ENCODE measurements around the gene DPAGT1.

Gene DPAGT1

GRCh38 chr11:119057000-119057769, 44.5 kb downstream of the DPAGT1 start, which contains the start of gene HYOU1:
Gene HYOU1, minus strand, starts transcription at chr11:119057205. Its CDS starts 1,045 bp downstream, at chr11:119056160.
- peak; percentile 97 for DNase-seq (ENCODE audit: low spot score)

GRCh38 chr11:119056421-119056999, 45.1 kb downstream of the DPAGT1 start:
- peak; percentile 63 for DNase-seq (ENCODE audit: low spot score)

- peak; percentile 70 for DNase-seq (ENCODE audit: low spot score)
Measured at GRCh38 chr11:119055901-119056300, 45.8 kb downstream of the DPAGT1 start.

- DNase-seq (ENCODE audit: low spot score), result no peak
Measured at GRCh38 chr11:119054418-119054817, 47.2 kb downstream of the DPAGT1 start.

- DNase-seq (ENCODE audit: low spot score), result no peak
Measured at GRCh38 chr11:119052163-119052814, 49.4 kb downstream of the DPAGT1 start.

- no peak for DNase-seq (ENCODE audit: low spot score)
Measured at GRCh38 chr11:119051440-119052162, 50.1 kb downstream of the DPAGT1 start.

GRCh38 chr11:119049081-119049480, 52.6 kb downstream of the DPAGT1 start:
- no peak for DNase-seq (ENCODE audit: low spot score)

- no peak for DNase-seq (ENCODE audit: low spot score)
Measured at GRCh38 chr11:119048644-119049043, 53.0 kb downstream of the DPAGT1 start.

GRCh38 chr11:119047205-119047604, 54.4 kb downstream of the DPAGT1 start:
- DNase-seq (ENCODE audit: low spot score), result no peak
